SK-N-SH treated with all-trans-retinoic acid at 6 μM for 48 hours (cell line): ENCODE measurements around the gene SSNA1.

Experiments used
- ATAC-seq: fragments of 200-7000 bp; cut with Tn5 transposase; 3 replicates; pipeline ENCODE4 v1.9.1; 2020; ENCODE audit warnings: mild to moderate bottlenecking, moderate library complexity
- BACH2 ChIP-seq: fragments of 250-450 bp; sonication (Bioruptor Pico); IDR thresholded peaks from 2 replicates; pipeline ENCODE4 v1.9.0; 2021; ENCODE audit warnings: mild to moderate bottlenecking, borderline replicate concordance
- CREB5 ChIP-seq: fragments of 250-450 bp; sonication (Bioruptor Pico); IDR thresholded peaks from 2 replicates; pipeline ENCODE4 v1.5.1; 2020; ENCODE audit warnings: low read depth, mild to moderate bottlenecking, moderate library complexity
- CSDC2 ChIP-seq: fragments of 250-450 bp; sonication (Bioruptor Pico); IDR thresholded peaks from 2 replicates; pipeline ENCODE4 v1.5.0; 2020; ENCODE audit warnings: mild to moderate bottlenecking, moderate library complexity
- CSRNP3 ChIP-seq: fragments of 250-450 bp; sonication (Bioruptor Pico); IDR thresholded peaks from 2 replicates; pipeline ENCODE4 v1.5.1; 2021; ENCODE audit warnings: mild to moderate bottlenecking, moderate library complexity
- ESRRG ChIP-seq: fragments of 250-450 bp; sonication (Bioruptor Pico); IDR thresholded peaks from 2 replicates; pipeline ENCODE4 v1.6.1; 2021; ENCODE audit warnings: mild to moderate bottlenecking
- GLIS3 ChIP-seq: fragments of 250-450 bp; sonication (Bioruptor Pico); IDR thresholded peaks from 2 replicates; pipeline ENCODE4 v1.5.0; 2020; ENCODE audit warnings: mild to moderate bottlenecking, moderate library complexity
- ISL1 ChIP-seq: fragments of 250-450 bp; sonication (Bioruptor Pico); IDR thresholded peaks from 2 replicates; pipeline ENCODE4 v2.1.2; 2022; ENCODE audit warnings: mild to moderate bottlenecking, moderate library complexity
- OSR1 ChIP-seq: fragments of 250-450 bp; sonication (Bioruptor Pico); IDR thresholded peaks from 2 replicates; pipeline ENCODE4 v1.8.0; 2022; ENCODE audit warnings: moderate library complexity, mild to moderate bottlenecking, inconsistent platforms
- POU6F1 ChIP-seq: fragments of 250-450 bp; sonication (Bioruptor Pico); IDR thresholded peaks from 2 replicates; pipeline ENCODE4 v1.8.0; 2021; ENCODE audit warnings: low read depth, mild to moderate bottlenecking, moderate library complexity, borderline replicate concordance
- PPARA ChIP-seq: fragments of 250-450 bp; sonication (Bioruptor Pico); IDR thresholded peaks from 2 replicates; pipeline ENCODE4 v1.5.0; 2020; ENCODE audit warnings: mild to moderate bottlenecking, borderline replicate concordance
- RARB ChIP-seq: fragments of 250-450 bp; sonication (Bioruptor Pico); IDR thresholded peaks from 2 replicates; pipeline ENCODE4 v1.8.0; 2021; ENCODE audit warnings: mild to moderate bottlenecking, moderate library complexity
- SNAI2 ChIP-seq: fragments of 250-450 bp; sonication (Bioruptor Pico); IDR thresholded peaks from 2 replicates; pipeline ENCODE4 v1.5.0; 2020; ENCODE audit warnings: mild to moderate bottlenecking, moderate library complexity
- TCF4 ChIP-seq: fragments of 250-450 bp; sonication (Bioruptor Pico); IDR thresholded peaks from 2 replicates; pipeline ENCODE4 v1.8.0; 2021; ENCODE audit warnings: mild to moderate bottlenecking, moderate library complexity, borderline replicate concordance
- TOX ChIP-seq: fragments of 250-450 bp; sonication (Bioruptor Pico); IDR thresholded peaks from 2 replicates; pipeline ENCODE4 v1.8.0; 2021; ENCODE audit warnings: mild to moderate bottlenecking, moderate library complexity, borderline replicate concordance
- TSHZ2 ChIP-seq: fragments of 250-450 bp; sonication (Bioruptor Pico); IDR thresholded peaks from 2 replicates; pipeline ENCODE4 v1.5.0; 2020; ENCODE audit warnings: mild to moderate bottlenecking, moderate library complexity
- ZC3H10 ChIP-seq: fragments of 250-450 bp; sonication (Bioruptor Pico); IDR thresholded peaks from 2 replicates; pipeline ENCODE4 v1.5.1; 2021; ENCODE audit warnings: mild to moderate bottlenecking, moderate library complexity
- ZFP3 ChIP-seq: fragments of 250-450 bp; sonication (Bioruptor Pico); IDR thresholded peaks from 2 replicates; pipeline ENCODE4 v1.5.0; 2020; ENCODE audit warnings: mild to moderate bottlenecking, moderate library complexity
- ZFP30 ChIP-seq: fragments of 450-650 bp; formaldehyde crosslinking; IDR thresholded peaks from 2 replicates; pipeline ENCODE4 v1.5.0; 2022; ENCODE audit warnings: mild to moderate bottlenecking, moderate library complexity
- ZNF565 ChIP-seq: fragments of 450-650 bp; formaldehyde crosslinking; conservative IDR thresholded peaks from 2 replicates; pipeline ENCODE4 v1.5.0; 2020; ENCODE audit warnings: low read depth, mild to moderate bottlenecking, moderate library complexity
- ZNF70 ChIP-seq: fragments of 450-650 bp; formaldehyde crosslinking; IDR thresholded peaks from 2 replicates; pipeline ENCODE4 v1.5.0; 2020; ENCODE audit warnings: mild to moderate bottlenecking, moderate library complexity
- ZNF8 ChIP-seq: fragments of 450-650 bp; formaldehyde crosslinking; IDR thresholded peaks from 2 replicates; pipeline ENCODE4 v1.5.0; 2020; ENCODE audit warnings: mild to moderate bottlenecking, moderate library complexity

The SSNA1 gene

GRCh38 chr9:137228968-137229896 is 40.8 kb downstream of the SSNA1 start:
- no peak for ATAC-seq

GRCh38 chr9:137229903-137230704 is 41.6 kb downstream of the SSNA1 start:
- ATAC-seq = no peak
- no peak for TF ChIP-seq ZFP3 (CRISPR knock-in tag)
- TF ChIP-seq BACH2 (CRISPR knock-in tag) = no peak
- no peak for TF ChIP-seq POU6F1
- TF ChIP-seq TSHZ2 (CRISPR knock-in tag) = no peak
- TF ChIP-seq RARB (CRISPR knock-in tag) = no peak
- no peak for TF ChIP-seq ZNF8 (CRISPR knock-in tag)
- TF ChIP-seq ZNF70 (CRISPR knock-in tag) = no peak
- no peak for TF ChIP-seq ISL1 (CRISPR knock-in tag)
- no peak for TF ChIP-seq OSR1 (CRISPR knock-in tag)
- no peak for TF ChIP-seq GLIS3 (CRISPR knock-in tag)
- no peak for TF ChIP-seq ESRRG
- no peak for TF ChIP-seq CSDC2
- no peak for TF ChIP-seq ZNF565 (CRISPR knock-in tag)
- no peak for TF ChIP-seq CSRNP3 (CRISPR knock-in tag)

More at GRCh38 chr9:137228968-137229896, 40.8 kb downstream of the SSNA1 start:
- TF ChIP-seq ZFP3 (CRISPR knock-in tag) = no peak
- TF ChIP-seq ZNF70 (CRISPR knock-in tag) = no peak
- TF ChIP-seq ZC3H10 = no peak
- TF ChIP-seq CREB5 (CRISPR knock-in tag) = no peak
- TF ChIP-seq ZNF565 (CRISPR knock-in tag) = no peak
- no peak for TF ChIP-seq CSRNP3 (CRISPR knock-in tag)
- no peak for TF ChIP-seq ESRRG
- no peak for TF ChIP-seq SNAI2 (CRISPR knock-in tag)

- ATAC-seq = no peak
Measured at GRCh38 chr9:137230705-137231371, 42.4 kb downstream of the SSNA1 start, which contains the start of gene SLC34A3. TSS of gene SLC34A3 (plus strand) at chr9:137230901. CDS start at chr9:137231703, 802 bp downstream.

More at GRCh38 chr9:137230705-137231371, 42.4 kb downstream of the SSNA1 start, which contains the start of gene SLC34A3:
- TF ChIP-seq CREB5 (CRISPR knock-in tag) (no peak), ISL1 (CRISPR knock-in tag) (no peak), TCF4 (no peak), GLIS3 (CRISPR knock-in tag) (no peak), CSDC2 (no peak), OSR1 (CRISPR knock-in tag) (no peak), PPARA (no peak), ZNF565 (CRISPR knock-in tag) (no peak), TOX (CRISPR knock-in tag) (no peak), ESRRG (no peak), ZFP30 (no peak), POU6F1 (no peak)
